ENCODE results near the gene GRID2. TPM values are rescaled to one million over a fixed set of nuclear protein-coding genes. Genes with fewer than 3 reads are reported as not detected.
"Not testable (repeated sequence)": the region's sequence is repeated elsewhere in the genome, so short reads cannot be mapped to it uniquely, and the experiment has no call there.

Gene GRID2
- total RNA-seq, 2 donors from 2014 or later = not detected

- Histone ChIP-seq H3K36me3 (no peaks in the 10 kb centered on the region), H3K4me1 (no peaks in the 10 kb centered on the region), H3K4me3 (no peak overlapping the region), H3K9me3 (no peaks in the 10 kb centered on the region), H3K27me3 (no peaks in the 10 kb centered on the region), H3K9ac (ENCODE audit: low read depth in 2 of 2, low read length in 2 of 2) (no peak overlapping the region), H3K27ac (no peak overlapping the region)
- no peak for DNase-seq
- intact Hi-C loops (cut with DNase I) = no loop called here
- TF ChIP-seq CTCF (IDR thresholded peaks at IDR 0.05) = no peak
Measured at GRCh38 chr4:93670434-93670833, 1366.7 kb downstream of the GRID2 start.

GRCh38 chr4:93671093-93671492 is 1367.3 kb downstream of the GRID2 start:
- TF ChIP-seq CTCF (IDR thresholded peaks at IDR 0.05) = no peak
- Histone ChIP-seq H3K27me3 (no peaks in the 10 kb centered on the region), H3K27ac (no peak overlapping the region), H3K9ac (ENCODE audit: low read depth in 2 of 2, low read length in 2 of 2) (no peak overlapping the region), H3K9me3 (no peaks in the 10 kb centered on the region), H3K4me3 (no peak overlapping the region), H3K4me1 (no peaks in the 10 kb centered on the region), H3K36me3 (no peaks in the 10 kb centered on the region)
- DNase-seq = no peak
- intact Hi-C loops (cut with DNase I) = no loop called here

GRCh38 chr4:93676937-93677336 is 1373.2 kb downstream of the GRID2 start:
- intact Hi-C loops (cut with DNase I); H3K36me3 ChIP-seq; H3K27ac ChIP-seq; DNase-seq; H3K27me3 ChIP-seq; H3K9ac ChIP-seq (ENCODE audit: low read depth in 2 of 2, low read length in 2 of 2); H3K9me3 ChIP-seq; H3K4me1 ChIP-seq; H3K4me3 ChIP-seq: not testable (repeated sequence)

GRCh38 chr4:93684571-93684970 is 1380.8 kb downstream of the GRID2 start:
- Histone ChIP-seq H3K27ac (no peak overlapping the region), H3K36me3 (no peaks in the 10 kb centered on the region), H3K9me3 (no peaks in the 10 kb centered on the region), H3K4me1 (no peaks in the 10 kb centered on the region), H3K27me3 (no peaks in the 10 kb centered on the region), H3K9ac (ENCODE audit: low read depth in 2 of 2, low read length in 2 of 2) (no peak overlapping the region), H3K4me3 (no peak overlapping the region)
- DNase-seq = no peak
- intact Hi-C loops (cut with DNase I) = no loop called here
- TF ChIP-seq CTCF (IDR thresholded peaks at IDR 0.05) = no peak

- no peak overlapping the region for H3K4me3 ChIP-seq
- no peaks in the 10 kb centered on the region for H3K27me3 ChIP-seq
- H3K9me3 ChIP-seq = no peaks in the 10 kb centered on the region
- no peak for DNase-seq
- no peaks in the 10 kb centered on the region for H3K36me3 ChIP-seq
- no peaks in the 10 kb centered on the region for H3K4me1 ChIP-seq
- no peak for TF ChIP-seq CTCF (IDR thresholded peaks at IDR 0.05)
- intact Hi-C loops (cut with DNase I) = no loop called here
- no peak overlapping the region for H3K9ac ChIP-seq (ENCODE audit: low read depth in 2 of 2, low read length in 2 of 2)
- H3K27ac ChIP-seq = no peak overlapping the region
Measured at GRCh38 chr4:93687304-93687703, 1383.5 kb downstream of the GRID2 start.

- no peak overlapping the region for H3K27ac ChIP-seq
- no peak overlapping the region for H3K9ac ChIP-seq (ENCODE audit: low read depth in 2 of 2, low read length in 2 of 2)
- intact Hi-C loops (cut with DNase I) = no loop called here
- H3K36me3 ChIP-seq = no peaks in the 10 kb centered on the region
- no peaks in the 10 kb centered on the region for H3K4me1 ChIP-seq
- H3K9me3 ChIP-seq = no peaks in the 10 kb centered on the region
- no peak overlapping the region for H3K4me3 ChIP-seq
- no peak for DNase-seq
- TF ChIP-seq CTCF (IDR thresholded peaks at IDR 0.05) = no peak
- no peaks in the 10 kb centered on the region for H3K27me3 ChIP-seq
Measured at GRCh38 chr4:93688978-93689377, 1385.2 kb downstream of the GRID2 start.
